Sigmoid colon (tissue), 7 donors: ENCODE results near the gene INAFM2. TPM values are rescaled to one million over a fixed set of nuclear protein-coding genes. Genes with fewer than 3 reads are reported as not detected.

ENCODE experiments used
- DNase-seq: peaks from one replicate; pipeline ENCODE4 v3.0.0-alpha.2; 2019
- H3K27ac ChIP-seq, 4 donors: fragments of 200-600 bp; sonication (generic); one replicate each; pipeline ENCODE4 v1.5.1; 2016 to 2019; ENCODE audit warnings: mild to moderate bottlenecking in 1 of 4
- H3K27me3 ChIP-seq, 3 donors: fragments of 200-600 bp; sonication (generic); one replicate each; pipeline ENCODE4 v1.5.1; 2019; ENCODE audit warnings: mild to moderate bottlenecking in 1 of 3
- H3K36me3 ChIP-seq, 4 donors: fragments of 200-600 bp; sonication (generic); one replicate each; pipeline ENCODE4 v1.5.1; 2016 to 2019
- H3K4me1 ChIP-seq, 4 donors: fragments of 200-600 bp; sonication (generic); one replicate each; pipeline ENCODE4 v1.5.1; 2017 to 2019
- H3K4me3 ChIP-seq, 4 donors: fragments of 200-600 bp; sonication (generic); one replicate each; pipeline ENCODE4 v1.5.1; 2017 to 2019; ENCODE audit warnings: mild to moderate bottlenecking in 2 of 4, moderate library complexity in 1 of 4
- H3K9me3 ChIP-seq, 4 donors: fragments of 200-600 bp in 3 of 4; sonication (generic) in 3 of 4; one replicate each; pipeline versions ENCODE4 v1.5.1 to v1.6.1; 2013 to 2019
- EP300 ChIP-seq, 4 donors: sonication (generic); formaldehyde crosslinking; IDR thresholded peaks; one replicate each; pipeline ENCODE4 v1.6.1; 2017; ENCODE audit warnings: antibody characterized with exemption in 4 of 4
- POLR2A ChIP-seq, 2 donors: fragments of 450-650 bp; IDR thresholded peaks; one replicate each; pipeline ENCODE4 v1.6.1; 2016; ENCODE audit warnings: antibody characterized with exemption in 2 of 2, mild to moderate bottlenecking in 2 of 2, moderate library complexity in 2 of 2
- POLR2AphosphoS5 ChIP-seq, 4 donors: sonication (generic); formaldehyde crosslinking; IDR thresholded peaks; one replicate each; pipeline ENCODE4 v1.6.1; 2017; ENCODE audit warnings: antibody characterized with exemption in 4 of 4
- whole genome bisulfite sequencing, 2 donors: extraction: QIAGEN DNeasy Blood & Tissue Kit; methylation state at CpG; one replicate each; pipeline ENCODE4 v1.1.7; 2013; 5-methylcytosine and 5-hydroxymethylcytosine counted together
- intact Hi-C: fragments of 100-400 bp; cut with DNase I; formaldehyde crosslinking; loops from one replicate; pipeline ENCODE4 v1.15.1; 2023
- polyA plus RNA-seq, 3 donors: library from polyadenylated mRNA; stranded (reverse); fragments of 200-250 nt; gene quantifications; one replicate each; pipeline ENCODE4 v1.2.3, GENCODE V29; 2013
- total RNA-seq, 4 donors: library from RNA; depleted of rRNA; stranded (reverse); fragments of >200 nt; gene quantifications; one replicate each; pipeline ENCODE4 v1.1.0, GENCODE V29; 2016
- TF ChIP-seq, protein P1 (sequence below), 4 experiments: fragments of 450-650 bp in 3 of 4; fragments of 200-600 bp in 1 of 4; IDR thresholded peaks; one replicate each; pipeline ENCODE4 v1.5.1; 2016 to 2019; ENCODE audit warnings: antibody characterized with exemption in 4 of 4, mild to moderate bottlenecking in 3 of 4, moderate library complexity in 2 of 4
- donor health status: healthy with polysubstance abuse.
- donor health status: Bipolar disorder and iron deficiency.
- donor health status: healthy.

Gene INAFM2
- total and polyA plus RNA-seq, 7 donors, result 6.6 to 63.1 (median 41.0) TPM

DNA sequence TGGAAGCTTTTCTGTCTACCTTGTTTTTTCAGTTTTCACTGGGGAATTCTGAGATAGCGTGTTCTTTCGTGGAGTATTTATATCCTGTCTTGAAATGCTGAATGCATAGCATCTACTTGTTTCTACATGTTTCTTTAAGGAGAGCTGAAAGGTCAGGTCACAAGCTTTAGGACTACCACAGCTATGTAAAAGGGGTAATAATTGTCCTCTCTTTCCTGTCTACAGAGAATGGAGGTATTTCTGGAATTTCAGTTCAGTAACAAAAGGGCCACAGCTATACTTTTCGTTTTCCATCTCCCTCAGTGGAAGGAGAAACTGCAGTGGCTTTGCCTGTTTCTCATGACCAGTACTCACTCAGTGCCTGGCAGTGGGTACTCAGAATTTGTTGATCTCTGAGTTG, 4.7 kb downstream of the INAFM2 start:
- DNase-seq, result no peak
- peak overlapping the region in 3 of 4 donors; percentile 2 to 84 (median 15) for H3K4me3 ChIP-seq
- no peaks in the 10 kb centered on the region for H3K9me3 ChIP-seq
- no peaks in the 10 kb centered on the region for H3K36me3 ChIP-seq
- WGBS, 2 donors, result 68 to 89% methylated on average over 3 of the region's 3 CpGs
- TF ChIP-seq, protein P1, sequence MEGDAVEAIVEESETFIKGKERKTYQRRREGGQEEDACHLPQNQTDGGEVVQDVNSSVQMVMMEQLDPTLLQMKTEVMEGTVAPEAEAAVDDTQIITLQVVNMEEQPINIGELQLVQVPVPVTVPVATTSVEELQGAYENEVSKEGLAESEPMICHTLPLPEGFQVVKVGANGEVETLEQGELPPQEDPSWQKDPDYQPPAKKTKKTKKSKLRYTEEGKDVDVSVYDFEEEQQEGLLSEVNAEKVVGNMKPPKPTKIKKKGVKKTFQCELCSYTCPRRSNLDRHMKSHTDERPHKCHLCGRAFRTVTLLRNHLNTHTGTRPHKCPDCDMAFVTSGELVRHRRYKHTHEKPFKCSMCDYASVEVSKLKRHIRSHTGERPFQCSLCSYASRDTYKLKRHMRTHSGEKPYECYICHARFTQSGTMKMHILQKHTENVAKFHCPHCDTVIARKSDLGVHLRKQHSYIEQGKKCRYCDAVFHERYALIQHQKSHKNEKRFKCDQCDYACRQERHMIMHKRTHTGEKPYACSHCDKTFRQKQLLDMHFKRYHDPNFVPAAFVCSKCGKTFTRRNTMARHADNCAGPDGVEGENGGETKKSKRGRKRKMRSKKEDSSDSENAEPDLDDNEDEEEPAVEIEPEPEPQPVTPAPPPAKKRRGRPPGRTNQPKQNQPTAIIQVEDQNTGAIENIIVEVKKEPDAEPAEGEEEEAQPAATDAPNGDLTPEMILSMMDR (IDR thresholded peaks at IDR 0.05), result no peak
- TF ChIP-seq POLR2AphosphoS5 (IDR thresholded peaks at IDR 0.05) (peak in 1 of 4 donors; percentile 6), EP300 (IDR thresholded peaks at IDR 0.05) (no peak), POLR2A (IDR thresholded peaks at IDR 0.05) (no peak)
- intact Hi-C loops, result no loop called here
- peaks cover 0 to 91% (median 85%) of the 10 kb centered on the region in 4 donors for H3K4me1 ChIP-seq
- peak overlapping the region; percentile 97 to 99 (median 99) for H3K27ac ChIP-seq
- no peaks in the 10 kb centered on the region for H3K27me3 ChIP-seq

DNA sequence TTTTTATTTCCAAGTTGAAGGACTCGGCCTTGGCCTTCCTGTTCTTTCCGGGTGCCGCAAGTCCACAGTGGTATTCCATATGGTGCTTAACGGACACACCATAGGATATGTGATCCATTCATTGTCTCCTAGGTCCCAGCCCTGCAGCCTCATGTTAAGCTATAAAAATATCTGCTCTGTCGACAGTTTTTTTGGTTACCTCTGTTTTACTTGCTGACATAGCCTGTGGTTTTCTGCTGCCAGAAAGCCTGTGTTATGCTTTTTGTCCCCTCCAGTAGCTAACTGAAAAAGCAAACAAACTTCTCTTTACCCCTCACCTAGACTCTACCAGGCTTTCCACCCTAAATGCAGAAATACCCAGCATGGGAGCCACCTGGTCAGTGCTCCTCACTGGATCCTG, 5.3 kb downstream of the INAFM2 start:
- DNase-seq, result no peak
- Histone ChIP-seq H3K9me3 (no peaks in the 10 kb centered on the region), H3K4me1 (peaks cover 0 to 97% (median 91%) of the 10 kb centered on the region in 4 donors), H3K4me3 (peak overlapping the region in 1 of 4 donors; percentile 84), H3K27ac (peak overlapping the region; percentile 97 to 99 (median 99)), H3K36me3 (no peaks in the 10 kb centered on the region), H3K27me3 (no peaks in the 10 kb centered on the region)
- 75 to 89% methylated on average over 5 of the region's 5 CpGs for WGBS, 2 donors
- intact Hi-C loops, result no loop called here
- no peak for TF ChIP-seq POLR2AphosphoS5 (IDR thresholded peaks at IDR 0.05)
- TF ChIP-seq EP300 (IDR thresholded peaks at IDR 0.05), result no peak
- TF ChIP-seq POLR2A (IDR thresholded peaks at IDR 0.05), result no peak
- TF ChIP-seq, protein P1 (IDR thresholded peaks at IDR 0.05), result no peak

DNA sequence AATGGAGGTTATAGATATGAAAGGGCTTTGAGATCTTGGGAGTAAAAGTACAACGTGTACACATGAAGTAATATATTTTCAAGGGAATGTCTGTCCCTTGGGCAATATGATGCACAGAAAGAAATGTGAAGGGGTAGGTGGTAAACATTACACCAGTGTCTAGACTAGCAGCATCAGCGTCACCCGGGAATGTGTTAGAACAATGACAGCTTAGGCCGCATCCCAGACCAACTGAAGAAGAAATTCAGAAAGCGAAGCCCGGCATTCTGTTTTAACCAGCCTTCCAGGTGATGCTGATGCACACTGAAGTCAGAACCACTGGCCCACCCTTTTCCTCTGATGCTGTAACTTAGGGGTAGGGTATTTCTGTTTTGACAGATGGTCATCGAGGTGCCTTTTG, 6.3 kb downstream of the INAFM2 start:
- TF ChIP-seq EP300 (IDR thresholded peaks at IDR 0.05) (peak in 2 of 4 donors; percentile 11 to 95), POLR2AphosphoS5 (IDR thresholded peaks at IDR 0.05) (peak in 3 of 4 donors; percentile 8 to 43 (median 23)), POLR2A (IDR thresholded peaks at IDR 0.05) (no peak)
- TF ChIP-seq, protein P1 (IDR thresholded peaks at IDR 0.05), result no peak
- no peaks in the 10 kb centered on the region for H3K9me3 ChIP-seq
- intact Hi-C loops, result loop anchor here (5.0 to 10.0 kb wide), 2 partner anchors 228 to 855 kb away; no protein-coding TSS in a partner anchor
- peaks cover 0 to 100% (median 99%) of the 10 kb centered on the region in 4 donors for H3K4me1 ChIP-seq
- peak; percentile 72 for DNase-seq
- 86 to 89% methylated on average over 7 of the region's 7 CpGs for WGBS, 2 donors
- H3K36me3 ChIP-seq, result peaks cover 0 to 3% (median 2%) of the 10 kb centered on the region in 4 donors
- no peak overlapping the region for H3K4me3 ChIP-seq
- H3K27me3 ChIP-seq, result no peaks in the 10 kb centered on the region
- H3K27ac ChIP-seq, result peak overlapping the region; percentile 97 to 99 (median 99)

DNA sequence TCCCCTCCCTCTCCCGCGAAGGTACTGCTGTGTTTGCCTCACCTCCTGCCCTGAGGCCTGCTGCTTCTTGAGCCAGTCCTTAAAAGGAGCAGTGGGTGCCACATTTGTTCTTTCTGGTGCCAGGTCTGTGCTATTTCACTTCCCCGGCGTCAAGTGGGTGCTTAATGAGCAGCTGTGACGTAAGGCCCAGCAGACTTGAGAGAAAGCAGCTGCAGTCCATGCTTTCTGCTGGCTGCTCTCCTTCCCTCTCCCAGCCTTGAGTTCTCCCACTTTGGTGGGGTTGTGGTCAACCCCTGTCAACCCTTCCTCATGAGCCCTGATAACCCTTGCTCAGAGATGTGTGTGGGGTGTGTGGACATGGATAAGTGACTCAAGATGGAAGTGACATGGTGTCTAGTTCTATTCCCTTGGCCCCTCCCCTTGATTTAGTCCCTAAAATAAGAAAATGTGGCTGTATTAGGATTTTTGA, 6.9 kb downstream of the INAFM2 start:
- DNase-seq, result peak; percentile 97
- intact Hi-C loops, result loop anchor here (5.0 to 10.0 kb wide), 2 partner anchors 228 to 856 kb away; no protein-coding TSS in a partner anchor
- TF ChIP-seq POLR2AphosphoS5 (IDR thresholded peaks at IDR 0.05), result peak; percentile 95 to 97 (median 97)
- TF ChIP-seq EP300 (IDR thresholded peaks at IDR 0.05), result peak; percentile 96 to 100 (median 98)
- peak in 1 of 2 donors; percentile 1 for TF ChIP-seq POLR2A (IDR thresholded peaks at IDR 0.05)
- TF ChIP-seq, protein P1 (IDR thresholded peaks at IDR 0.05), result no peak
- no peaks in the 10 kb centered on the region for H3K27me3 ChIP-seq
- H3K27ac ChIP-seq, result peak overlapping the region; percentile 97 to 99 (median 99)
- H3K36me3 ChIP-seq, result peaks cover 4 to 9% (median 7%) of the 10 kb centered on the region in 4 donors
- WGBS, 2 donors, result 63 to 78% methylated on average over 5 of the region's 5 CpGs
- no peaks in the 10 kb centered on the region for H3K9me3 ChIP-seq
- peaks cover 0 to 100% (median 100%) of the 10 kb centered on the region in 4 donors for H3K4me1 ChIP-seq
- H3K4me3 ChIP-seq, result no peak overlapping the region
